ENCODE measurements around the gene NUDT13. TPM values are rescaled to one million over a fixed set of nuclear protein-coding genes. Genes with fewer than 3 reads are reported as not detected.

The NUDT13 gene
- total and polyA plus RNA-seq, 11 donors: 1.8 to 5.8 (median 3.2) TPM

DNA sequence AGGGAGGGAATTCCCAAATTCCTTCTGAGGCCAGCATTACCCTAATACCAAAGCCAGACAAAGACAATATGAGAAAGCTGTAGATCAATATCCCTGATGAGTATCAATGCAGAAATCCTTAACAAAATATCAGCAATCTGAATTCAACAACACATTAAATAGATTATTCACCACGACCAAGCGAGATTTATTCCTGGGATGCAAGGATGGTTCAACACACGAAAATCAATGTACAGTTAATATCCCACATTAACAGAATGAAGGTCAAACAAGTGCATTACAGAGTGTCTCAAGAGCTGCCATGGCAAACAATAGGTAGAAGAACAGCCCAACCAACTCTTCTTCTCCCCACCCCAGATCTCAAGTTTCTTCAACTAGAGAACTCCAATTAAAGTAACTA lies 51.4 kb downstream of the NUDT13 start:
- Histone ChIP-seq H3K4me1 (peaks cover 0 to 52% (median 24%) of the 10 kb centered on the region in 12 donors), H3K27ac (no peak overlapping the region), H3K4me3 (no peak overlapping the region), H3K9me3 (no peaks in the 10 kb centered on the region), H3K27me3 (no peaks in the 10 kb centered on the region), H3K36me3 (peaks cover 0 to 73% (median 60%) of the 10 kb centered on the region in 9 donors)
- no peak for TF ChIP-seq POLR2A (IDR thresholded peaks at IDR 0.05)
- TF ChIP-seq, protein P1, sequence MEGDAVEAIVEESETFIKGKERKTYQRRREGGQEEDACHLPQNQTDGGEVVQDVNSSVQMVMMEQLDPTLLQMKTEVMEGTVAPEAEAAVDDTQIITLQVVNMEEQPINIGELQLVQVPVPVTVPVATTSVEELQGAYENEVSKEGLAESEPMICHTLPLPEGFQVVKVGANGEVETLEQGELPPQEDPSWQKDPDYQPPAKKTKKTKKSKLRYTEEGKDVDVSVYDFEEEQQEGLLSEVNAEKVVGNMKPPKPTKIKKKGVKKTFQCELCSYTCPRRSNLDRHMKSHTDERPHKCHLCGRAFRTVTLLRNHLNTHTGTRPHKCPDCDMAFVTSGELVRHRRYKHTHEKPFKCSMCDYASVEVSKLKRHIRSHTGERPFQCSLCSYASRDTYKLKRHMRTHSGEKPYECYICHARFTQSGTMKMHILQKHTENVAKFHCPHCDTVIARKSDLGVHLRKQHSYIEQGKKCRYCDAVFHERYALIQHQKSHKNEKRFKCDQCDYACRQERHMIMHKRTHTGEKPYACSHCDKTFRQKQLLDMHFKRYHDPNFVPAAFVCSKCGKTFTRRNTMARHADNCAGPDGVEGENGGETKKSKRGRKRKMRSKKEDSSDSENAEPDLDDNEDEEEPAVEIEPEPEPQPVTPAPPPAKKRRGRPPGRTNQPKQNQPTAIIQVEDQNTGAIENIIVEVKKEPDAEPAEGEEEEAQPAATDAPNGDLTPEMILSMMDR (IDR thresholded peaks at IDR 0.05): no peak
- WGBS, 4 donors: 87 to 95% (median 93%) methylated on average over 3 of the region's 3 CpGs
- intact Hi-C loops (cut with DNase I): loop anchor here in 5 of 10 donors (2.0 to 10.0 kb wide), 7 partner anchors 34 to 804 kb away; partner anchors contain the start of genes P4HA1 (in 4 of the 5) and NUDT13 (in 1 of the 5)
- no peak for ATAC-seq
- DNase-seq: no peak

DNA sequence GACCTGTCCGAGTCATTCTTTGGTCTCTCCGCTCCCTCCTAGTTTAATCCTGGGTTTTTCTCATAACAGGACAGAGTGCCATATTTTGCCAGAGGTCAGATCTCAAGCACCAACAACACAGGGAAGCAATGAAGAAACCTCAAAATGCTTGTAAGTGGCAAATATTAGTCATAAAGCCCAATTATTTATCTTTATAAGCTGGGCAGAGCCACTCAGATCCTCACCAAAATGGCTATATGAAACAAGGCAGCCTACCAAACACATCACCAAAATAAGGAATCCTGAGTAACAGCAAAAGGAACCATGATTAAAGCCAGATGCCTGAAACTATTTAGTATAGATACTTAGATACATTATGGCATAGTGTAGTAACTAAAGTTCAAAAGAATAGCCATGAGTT lies 52.8 kb downstream of the NUDT13 start:
- Histone ChIP-seq H3K36me3 (peaks cover 0 to 59% (median 46%) of the 10 kb centered on the region in 9 donors), H3K9me3 (no peaks in the 10 kb centered on the region), H3K4me1 (peaks cover 0 to 59% (median 30%) of the 10 kb centered on the region in 12 donors), H3K27ac (no peak overlapping the region), H3K4me3 (no peak overlapping the region), H3K27me3 (no peaks in the 10 kb centered on the region)
- intact Hi-C loops (cut with DNase I): loop anchor here in 5 of 10 donors (2.0 to 10.0 kb wide), 7 partner anchors 36 to 806 kb away; partner anchors contain the start of genes P4HA1 (in 4 of the 5) and NUDT13 (in 1 of the 5)
- ATAC-seq: no peak
- TF ChIP-seq, protein P1 (IDR thresholded peaks at IDR 0.05): no peak
- TF ChIP-seq POLR2A (IDR thresholded peaks at IDR 0.05): no peak
- DNase-seq: no peak
- WGBS, 4 donors: 91 to 98% (median 96%) methylated on average over 2 of the region's 2 CpGs

DNA sequence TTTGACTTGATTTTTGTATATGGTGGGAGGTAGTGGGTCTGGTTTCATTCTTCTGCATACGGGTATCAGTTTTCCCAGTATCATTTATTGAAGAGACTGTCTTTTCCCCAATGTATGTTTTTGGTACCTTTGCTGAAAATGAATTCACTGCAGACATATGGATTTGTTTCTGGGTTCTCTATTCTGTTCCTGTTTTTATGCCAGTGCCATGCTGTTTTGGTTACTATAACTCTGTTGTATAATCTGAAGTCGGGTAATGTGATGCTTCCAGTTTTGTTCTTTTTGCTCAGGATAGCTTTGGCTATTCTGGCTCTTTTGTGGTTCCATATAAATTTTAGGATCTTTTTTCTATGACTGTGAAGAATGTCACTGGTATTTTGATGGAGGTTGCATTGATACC lies 56.7 kb downstream of the NUDT13 start:
- TF ChIP-seq, protein P1 (IDR thresholded peaks at IDR 0.05): no peak
- TF ChIP-seq POLR2A (IDR thresholded peaks at IDR 0.05): no peak
- peaks cover 0 to 60% (median 38%) of the 10 kb centered on the region in 12 donors for H3K4me1 ChIP-seq
- intact Hi-C loops (cut with DNase I): loop anchor here in 6 of 10 donors (5.0 to 10.0 kb wide), 6 partner anchors 52 to 802 kb away; partner anchors contain the start of genes P4HA1 (in 3 of the 6), MRPS16 (in 1 of the 6) and NUDT13 (in 1 of the 6)
- H3K27me3 ChIP-seq: no peaks in the 10 kb centered on the region
- H3K4me3 ChIP-seq: peak overlapping the region; percentile 71 to 98 (median 82)
- ATAC-seq: no peak
- no peaks in the 10 kb centered on the region for H3K9me3 ChIP-seq
- 75 to 93% (median 84%) methylated on average over 2 of the region's 2 CpGs for WGBS, 4 donors
- H3K27ac ChIP-seq: peak overlapping the region in 8 of 12 donors; percentile 80 to 97 (median 94)
- no peak for DNase-seq
- peaks cover 0 to 30% (median 22%) of the 10 kb centered on the region in 9 donors for H3K36me3 ChIP-seq

DNA sequence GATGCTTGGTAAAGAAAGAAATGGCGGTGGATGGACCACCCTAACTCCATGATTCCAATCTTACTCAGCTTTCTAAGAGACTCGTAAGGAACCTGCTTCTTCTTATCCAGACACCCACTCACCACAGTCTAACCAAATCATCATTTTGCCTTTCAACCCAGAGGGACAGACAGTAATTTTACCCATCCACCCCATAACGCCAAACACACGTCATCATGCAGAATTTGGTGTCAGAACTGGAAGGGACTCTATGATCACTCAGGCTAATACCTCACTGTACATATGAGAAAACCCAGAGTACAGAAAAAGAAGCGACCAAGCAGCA lies 57.2 kb downstream of the NUDT13 start:
- no peak for ATAC-seq
- no peak for TF ChIP-seq POLR2A (IDR thresholded peaks at IDR 0.05)
- TF ChIP-seq, protein P1 (IDR thresholded peaks at IDR 0.05): no peak
- peak overlapping the region; percentile 80 to 97 (median 94) for H3K27ac ChIP-seq
- no peaks in the 10 kb centered on the region for H3K27me3 ChIP-seq
- peaks cover 0 to 30% (median 17%) of the 10 kb centered on the region in 9 donors for H3K36me3 ChIP-seq
- DNase-seq: no peak
- peak overlapping the region; percentile 71 to 98 (median 82) for H3K4me3 ChIP-seq
- intact Hi-C loops (cut with DNase I): loop anchor here in 6 of 10 donors (5.0 to 10.0 kb wide), 6 partner anchors 53 to 803 kb away; partner anchors contain the start of genes P4HA1 (in 3 of the 6), MRPS16 (in 1 of the 6) and NUDT13 (in 1 of the 6)
- H3K9me3 ChIP-seq: no peaks in the 10 kb centered on the region
- WGBS, 4 donors: 3 to 9% (median 8%) methylated on average over 5 of the region's 5 CpGs
- peaks cover 0 to 55% (median 35%) of the 10 kb centered on the region in 12 donors for H3K4me1 ChIP-seq

Measured in heart left ventricle (tissue), 16 donors.